ENCODE results near the gene RAB5A.
"Not testable (repeated sequence)": the region's sequence is repeated elsewhere in the genome, so short reads cannot be mapped to it uniquely, and the experiment has no call there.

RAB5A gene, protein sequence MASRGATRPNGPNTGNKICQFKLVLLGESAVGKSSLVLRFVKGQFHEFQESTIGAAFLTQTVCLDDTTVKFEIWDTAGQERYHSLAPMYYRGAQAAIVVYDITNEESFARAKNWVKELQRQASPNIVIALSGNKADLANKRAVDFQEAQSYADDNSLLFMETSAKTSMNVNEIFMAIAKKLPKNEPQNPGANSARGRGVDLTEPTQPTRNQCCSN

DNA sequence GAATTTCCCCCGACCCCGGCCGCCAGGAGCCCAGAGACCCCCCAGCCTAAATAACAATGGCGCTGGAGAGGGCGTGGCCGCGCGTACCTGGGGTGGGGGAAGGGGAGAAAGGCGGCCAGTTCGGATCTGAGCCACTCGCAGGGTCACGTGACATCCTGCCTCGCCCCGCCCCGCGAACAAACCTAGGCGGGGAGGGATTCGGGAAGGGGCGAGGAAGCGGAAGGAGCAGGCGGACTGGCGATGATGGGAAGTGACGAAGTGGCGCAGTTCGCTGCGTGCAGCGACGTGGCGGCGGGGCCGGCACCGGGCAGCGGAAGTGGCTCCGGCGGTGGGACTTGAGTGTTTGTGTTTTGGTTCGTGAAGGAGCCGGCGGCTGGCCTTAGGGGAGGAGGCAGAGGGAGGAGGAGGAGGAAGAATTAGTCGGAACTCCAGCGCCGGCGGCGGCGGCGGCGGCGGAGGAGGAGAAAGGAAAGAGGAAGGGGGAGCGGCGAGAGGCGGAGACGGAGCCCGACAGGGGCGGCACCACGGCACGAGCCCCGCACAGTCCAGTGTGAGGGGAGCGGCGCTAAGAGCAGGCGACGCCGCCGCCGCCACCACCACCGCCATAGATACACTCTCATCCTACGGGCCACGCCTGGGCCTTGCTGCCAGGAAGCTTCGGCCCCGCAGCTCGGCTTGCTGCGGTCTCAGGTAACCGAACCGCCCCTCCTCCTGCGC, at the start of gene RAB5A:
Gene RAB5A, plus strand, starts transcription at position 266 of the 717 bp plus-strand sequence. CDS start 3,802 bp downstream, outside the sequence.
- TF ChIP-seq, protein P1, sequence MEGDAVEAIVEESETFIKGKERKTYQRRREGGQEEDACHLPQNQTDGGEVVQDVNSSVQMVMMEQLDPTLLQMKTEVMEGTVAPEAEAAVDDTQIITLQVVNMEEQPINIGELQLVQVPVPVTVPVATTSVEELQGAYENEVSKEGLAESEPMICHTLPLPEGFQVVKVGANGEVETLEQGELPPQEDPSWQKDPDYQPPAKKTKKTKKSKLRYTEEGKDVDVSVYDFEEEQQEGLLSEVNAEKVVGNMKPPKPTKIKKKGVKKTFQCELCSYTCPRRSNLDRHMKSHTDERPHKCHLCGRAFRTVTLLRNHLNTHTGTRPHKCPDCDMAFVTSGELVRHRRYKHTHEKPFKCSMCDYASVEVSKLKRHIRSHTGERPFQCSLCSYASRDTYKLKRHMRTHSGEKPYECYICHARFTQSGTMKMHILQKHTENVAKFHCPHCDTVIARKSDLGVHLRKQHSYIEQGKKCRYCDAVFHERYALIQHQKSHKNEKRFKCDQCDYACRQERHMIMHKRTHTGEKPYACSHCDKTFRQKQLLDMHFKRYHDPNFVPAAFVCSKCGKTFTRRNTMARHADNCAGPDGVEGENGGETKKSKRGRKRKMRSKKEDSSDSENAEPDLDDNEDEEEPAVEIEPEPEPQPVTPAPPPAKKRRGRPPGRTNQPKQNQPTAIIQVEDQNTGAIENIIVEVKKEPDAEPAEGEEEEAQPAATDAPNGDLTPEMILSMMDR (IDR thresholded peaks at IDR 0.05; ENCODE audit: low read depth, low read length), result no peak
- peak; percentile 97 for DNase-seq (ENCODE audit: extremely low read depth, low read depth)

DNA sequence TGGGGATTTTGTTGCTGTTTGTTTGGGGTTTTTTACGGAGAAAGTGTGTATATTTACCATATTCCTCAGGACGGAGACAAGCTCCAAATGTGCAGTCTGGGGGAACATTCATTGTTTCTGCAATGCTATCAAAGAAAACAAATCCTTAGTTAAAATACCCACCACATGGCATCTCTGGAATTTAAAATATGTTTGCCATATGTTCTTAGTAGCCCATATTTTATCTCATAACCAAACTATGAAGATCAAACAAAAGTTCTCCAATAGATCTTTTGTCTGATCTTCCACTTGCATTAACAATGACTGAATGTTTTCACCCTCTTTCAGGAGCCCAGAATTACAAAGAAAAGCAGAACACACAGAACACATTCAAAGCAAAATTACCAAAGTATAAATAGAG, 48.2 kb upstream of the RAB5A start:
- no peak for DNase-seq (ENCODE audit: extremely low read depth, low read depth)
- TF ChIP-seq, protein P1 (IDR thresholded peaks at IDR 0.05; ENCODE audit: low read depth, low read length), result no peak

DNA sequence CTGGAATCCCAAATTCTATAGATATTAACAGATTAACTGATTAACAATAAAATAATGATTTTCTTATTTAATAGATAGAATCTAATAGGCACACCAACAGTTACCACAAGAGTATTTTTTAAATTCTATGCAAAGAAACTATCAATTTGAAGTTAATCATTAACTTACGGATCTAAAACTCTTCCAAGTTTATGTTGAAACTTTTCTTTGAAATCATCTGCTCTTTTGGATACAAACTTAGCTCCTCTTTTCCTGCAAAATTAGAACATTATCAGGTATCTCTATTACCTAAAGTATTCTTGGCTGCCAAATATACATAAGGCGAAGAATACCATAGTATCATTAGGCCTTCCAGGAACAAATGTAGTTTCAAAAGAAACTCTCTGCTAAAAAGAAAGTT, 47.6 kb upstream of the RAB5A start:
- TF ChIP-seq, protein P1 (IDR thresholded peaks at IDR 0.05; ENCODE audit: low read depth, low read length), result no peak
- no peak for DNase-seq (ENCODE audit: extremely low read depth, low read depth)

DNA sequence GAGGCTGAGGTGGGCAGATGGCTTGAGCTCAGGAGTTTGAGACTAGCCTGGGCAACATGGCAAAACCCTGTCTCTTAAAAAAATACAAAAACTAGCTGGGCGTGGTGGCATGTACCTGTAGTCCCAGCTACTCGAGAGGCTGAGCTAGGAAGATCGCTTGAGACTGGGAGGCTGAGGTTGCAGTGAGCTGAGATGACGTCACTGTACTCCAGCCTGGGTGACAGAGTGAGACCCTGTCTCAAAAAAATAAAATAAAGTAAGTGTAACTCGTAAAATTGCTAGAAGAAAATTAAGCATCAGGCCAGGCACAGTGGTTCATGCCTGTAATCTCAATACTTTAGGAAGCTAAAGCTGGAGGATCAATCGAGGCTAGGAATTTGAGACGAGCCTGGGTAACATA, 47.1 kb upstream of the RAB5A start:
- not testable (repeated sequence) for DNase-seq (ENCODE audit: extremely low read depth, low read depth)

DNA sequence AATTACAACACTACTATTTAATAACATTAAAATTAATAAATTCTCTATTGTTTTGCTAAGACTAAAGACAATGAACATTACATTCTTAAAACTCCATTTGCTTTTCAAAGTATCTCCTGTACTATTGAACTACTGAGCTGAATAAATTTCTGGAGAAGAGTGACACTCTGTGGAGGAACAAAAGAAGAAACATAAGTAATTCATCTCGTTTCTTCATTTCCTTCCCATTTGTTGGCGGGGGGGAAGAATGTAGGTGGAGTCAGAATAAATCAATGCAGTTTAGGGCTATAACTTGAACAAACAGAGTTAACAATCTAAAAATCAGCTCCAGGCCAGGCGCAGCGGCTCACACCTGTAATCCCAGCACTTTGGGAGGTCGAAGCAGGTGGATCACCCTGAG, 45.6 kb upstream of the RAB5A start:
- DNase-seq (ENCODE audit: extremely low read depth, low read depth), result no peak
- TF ChIP-seq, protein P1 (IDR thresholded peaks at IDR 0.05; ENCODE audit: low read depth, low read length), result no peak; the same call in 1 of the 2 replicates

DNA sequence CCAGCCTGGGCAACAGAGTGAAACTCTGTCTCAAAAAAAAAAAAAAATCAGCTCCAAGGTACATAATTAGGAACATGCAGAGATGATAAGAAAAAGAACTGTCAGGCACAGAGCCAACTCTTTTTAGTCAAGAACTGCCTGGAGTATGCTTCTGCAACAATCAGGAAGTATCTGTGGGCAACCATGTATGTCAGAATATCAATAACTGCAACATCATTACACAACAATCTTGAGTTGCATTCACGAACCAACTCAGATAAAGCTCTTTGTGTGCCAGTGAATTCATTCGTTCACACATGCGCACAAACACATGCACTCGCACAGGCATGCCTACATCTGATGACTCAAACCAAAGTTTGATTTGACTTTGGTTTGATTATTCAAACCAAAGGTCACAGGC, 45.0 kb upstream of the RAB5A start:
- DNase-seq (ENCODE audit: extremely low read depth, low read depth), result no peak
- TF ChIP-seq, protein P1 (IDR thresholded peaks at IDR 0.05; ENCODE audit: low read depth, low read length), result no peak

DNA sequence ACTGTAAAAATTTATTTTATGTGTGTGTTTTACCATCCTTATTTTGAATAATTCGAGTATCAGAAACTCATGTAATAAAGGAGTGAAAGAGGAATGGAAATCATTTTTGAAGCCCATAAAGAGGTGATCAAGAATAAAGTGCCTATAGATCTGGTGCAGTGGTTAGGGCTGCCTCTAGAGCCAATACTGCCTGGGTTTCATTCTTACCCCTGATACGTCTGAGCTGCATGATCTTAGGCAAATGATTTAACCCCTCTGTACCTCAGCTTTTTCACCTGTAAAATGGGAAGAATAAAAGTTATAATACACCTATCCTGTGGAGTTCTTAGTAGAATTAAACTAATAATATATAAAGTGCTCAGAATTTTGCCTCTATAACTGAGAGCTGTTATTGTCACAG, 43.2 kb upstream of the RAB5A start:
- TF ChIP-seq, protein P1 (IDR thresholded peaks at IDR 0.05; ENCODE audit: low read depth, low read length), result no peak
- DNase-seq (ENCODE audit: extremely low read depth, low read depth), result no peak

All from AG09319 (cell line).